NCI-H187 (cell line): Measurements from ENCODE around the gene HOXC13.

Experiments
- DNase-seq, 2 experiments: peaks; one replicate each; lab custom pipeline; 2025; lab: John Stamatoyannopoulos, UW

The HOXC13 gene

DNA sequence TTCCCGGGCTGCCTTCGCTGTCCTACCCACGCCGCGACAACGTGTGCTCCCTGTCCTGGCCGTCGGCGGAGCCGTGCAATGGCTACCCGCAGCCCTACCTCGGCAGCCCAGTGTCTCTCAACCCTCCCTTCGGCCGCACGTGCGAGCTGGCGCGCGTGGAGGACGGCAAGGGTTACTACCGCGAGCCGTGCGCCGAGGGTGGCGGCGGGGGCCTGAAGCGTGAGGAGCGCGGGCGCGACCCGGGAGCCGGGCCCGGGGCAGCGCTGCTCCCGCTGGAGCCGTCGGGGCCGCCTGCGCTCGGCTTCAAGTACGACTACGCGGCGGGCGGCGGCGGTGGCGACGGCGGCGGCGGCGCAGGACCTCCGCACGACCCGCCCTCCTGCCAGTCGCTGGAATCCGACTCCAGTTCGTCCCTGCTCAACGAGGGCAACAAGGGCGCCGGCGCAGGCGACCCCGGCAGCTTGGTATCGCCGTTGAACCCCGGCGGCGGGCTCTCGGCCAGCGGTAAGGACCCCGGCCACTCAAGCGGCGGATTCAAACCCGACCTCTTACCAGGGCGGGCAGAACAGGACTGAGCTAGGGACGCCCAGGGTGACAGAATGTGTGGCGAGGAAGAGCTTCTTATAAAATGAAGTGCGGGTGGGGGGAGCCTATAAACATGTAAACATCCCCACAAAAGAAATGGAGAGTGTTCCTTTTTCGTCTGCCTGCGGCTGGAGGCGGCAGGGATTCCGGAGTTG is 16.6 kb downstream of the HOXC13 start:
- no peak for DNase-seq

DNA sequence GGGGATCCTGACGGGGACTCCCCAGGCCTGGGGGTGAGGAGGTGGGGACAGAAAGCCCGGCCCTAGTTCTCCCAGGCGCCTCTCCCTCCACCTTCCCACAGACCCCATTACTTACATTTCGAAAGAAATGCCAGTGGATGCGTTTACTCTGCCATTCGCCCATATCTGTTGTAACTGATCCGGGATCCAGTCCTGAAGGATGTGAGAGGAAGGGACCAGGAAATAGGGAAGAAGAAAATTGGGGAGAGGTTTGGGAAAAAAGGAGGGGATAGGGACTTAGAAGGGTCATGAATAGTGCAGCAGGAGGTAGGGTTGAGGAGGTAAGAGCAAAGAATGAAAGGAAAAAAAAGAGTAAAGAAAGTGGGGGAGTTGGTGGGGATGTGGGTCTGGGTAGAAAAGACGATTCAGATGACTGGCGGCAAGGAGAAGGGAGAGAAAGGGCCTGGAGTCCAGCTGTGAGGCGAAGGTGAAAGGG is 17.2 kb downstream of the HOXC13 start:
- no peak for DNase-seq

DNA sequence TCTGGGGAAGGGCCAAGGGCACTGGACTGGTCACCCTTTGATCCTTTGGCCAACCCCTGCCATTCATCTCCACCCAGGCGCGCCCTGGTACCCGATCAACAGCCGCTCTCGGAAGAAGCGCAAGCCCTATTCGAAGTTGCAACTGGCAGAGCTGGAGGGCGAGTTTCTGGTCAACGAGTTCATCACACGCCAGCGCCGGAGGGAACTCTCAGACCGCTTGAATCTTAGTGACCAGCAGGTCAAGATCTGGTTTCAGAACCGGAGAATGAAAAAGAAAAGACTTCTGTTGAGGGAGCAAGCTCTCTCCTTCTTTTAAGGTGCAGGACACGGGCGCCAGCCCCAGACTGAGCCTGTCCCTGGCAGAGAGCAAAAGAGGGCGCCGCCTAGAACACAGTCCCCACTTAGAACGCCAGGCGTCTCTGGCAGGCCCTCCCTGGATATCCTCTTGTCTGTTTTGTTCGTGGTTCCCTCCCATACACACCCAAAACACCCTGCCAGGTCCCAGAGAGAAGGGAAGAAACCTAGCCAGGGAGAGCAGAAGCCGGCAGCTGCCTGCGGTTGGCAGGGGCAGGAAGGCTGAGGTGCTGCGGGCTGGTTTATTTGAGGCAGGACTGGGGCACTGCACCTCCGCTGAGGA is 17.7 kb downstream of the HOXC13 start:
- no peak for DNase-seq

DNA sequence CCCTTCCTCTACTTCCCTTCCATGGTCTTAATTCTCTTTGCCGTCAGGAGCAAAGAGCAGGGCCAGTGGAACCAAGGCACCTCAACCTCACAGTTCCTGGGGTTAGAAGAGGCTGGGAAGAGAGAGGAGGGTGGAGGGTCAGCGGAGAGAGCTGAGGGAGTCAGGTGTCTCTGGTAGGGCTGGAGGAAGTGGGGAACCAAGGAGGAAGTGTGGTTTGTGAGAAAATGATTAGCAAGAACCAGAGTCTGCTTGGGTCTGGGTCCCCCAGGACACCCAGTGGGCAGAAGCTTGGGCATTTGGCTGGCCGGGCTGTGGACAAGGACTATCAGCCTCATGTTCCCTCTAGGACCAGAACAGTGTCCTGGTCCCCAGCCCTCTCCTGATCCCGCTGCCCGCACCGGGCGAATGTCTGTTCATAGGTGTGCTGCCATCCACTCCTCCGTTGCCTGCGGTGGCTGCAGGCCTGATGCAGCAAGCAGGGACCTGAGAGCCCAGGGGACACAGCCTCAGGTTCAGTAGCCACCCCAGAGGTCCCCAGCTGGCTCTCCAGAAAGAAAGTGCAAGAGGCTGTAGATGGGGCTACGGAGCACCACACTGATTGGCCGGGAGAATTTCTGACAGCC is 18.4 kb downstream of the HOXC13 start:
- no peak for DNase-seq

DNA sequence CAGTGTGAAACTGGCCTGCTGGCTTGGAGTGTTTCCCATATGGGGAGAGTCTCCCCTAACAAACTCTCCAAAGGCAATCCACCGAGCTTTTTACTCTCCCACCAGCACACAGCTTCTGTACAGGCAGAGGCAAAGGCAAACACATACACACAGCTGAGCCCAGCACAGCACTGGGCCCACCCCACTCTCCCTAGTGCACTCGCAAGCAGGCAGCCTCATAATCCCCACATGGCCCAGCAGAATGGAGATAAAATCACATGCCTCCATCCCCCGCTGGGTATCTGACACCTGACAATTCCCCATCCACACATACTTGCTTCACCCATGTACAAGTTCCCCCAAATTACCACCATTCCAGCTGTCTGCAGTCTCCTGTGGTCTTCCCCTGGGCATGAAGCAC is 19.5 kb downstream of the HOXC13 start:
- no peak for DNase-seq

DNA sequence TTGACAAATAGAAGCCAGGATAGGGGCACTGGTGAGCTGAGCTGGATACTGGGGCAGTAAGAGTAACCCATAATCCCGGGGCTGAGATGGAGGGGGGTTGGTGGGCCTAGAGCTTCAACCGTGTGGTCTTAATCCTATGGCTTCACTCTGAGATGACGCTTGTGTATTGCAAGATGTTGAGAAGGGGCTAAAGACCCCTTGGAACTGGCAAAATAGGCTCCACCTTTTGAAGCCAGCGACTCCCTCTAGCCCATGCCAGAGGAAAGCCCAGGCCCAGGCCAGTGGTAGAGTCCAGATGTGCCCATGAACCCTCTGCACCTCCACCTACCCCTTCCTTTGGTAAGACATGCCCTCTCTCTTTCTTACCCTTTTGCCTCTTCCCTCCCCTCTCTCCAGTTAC is 20.7 kb downstream of the HOXC13 start:
- DNase-seq, result no peak

- no peak for DNase-seq
Measured at GRCh38 chr12:53960187-53961024, 21.8 kb downstream of the HOXC13 start.

- DNase-seq, result no peak
Measured at GRCh38 chr12:53961025-53961761, 22.6 kb downstream of the HOXC13 start.

GRCh38 chr12:53963005-53963404 is 24.4 kb downstream of the HOXC13 start:
- DNase-seq, result no peak

- no peak for DNase-seq
Measured at GRCh38 chr12:53963434-53964314, 25.0 kb downstream of the HOXC13 start.

- no peak for DNase-seq
Measured at GRCh38 chr12:53964315-53964713, 25.7 kb downstream of the HOXC13 start.

- DNase-seq, result no peak
Measured at GRCh38 chr12:53965281-53966084, 26.9 kb downstream of the HOXC13 start.

GRCh38 chr12:53966085-53966384 is 27.4 kb downstream of the HOXC13 start:
- no peak for DNase-seq

- no peak for DNase-seq
Measured at GRCh38 chr12:53966385-53967133, 27.9 kb downstream of the HOXC13 start.

DNA sequence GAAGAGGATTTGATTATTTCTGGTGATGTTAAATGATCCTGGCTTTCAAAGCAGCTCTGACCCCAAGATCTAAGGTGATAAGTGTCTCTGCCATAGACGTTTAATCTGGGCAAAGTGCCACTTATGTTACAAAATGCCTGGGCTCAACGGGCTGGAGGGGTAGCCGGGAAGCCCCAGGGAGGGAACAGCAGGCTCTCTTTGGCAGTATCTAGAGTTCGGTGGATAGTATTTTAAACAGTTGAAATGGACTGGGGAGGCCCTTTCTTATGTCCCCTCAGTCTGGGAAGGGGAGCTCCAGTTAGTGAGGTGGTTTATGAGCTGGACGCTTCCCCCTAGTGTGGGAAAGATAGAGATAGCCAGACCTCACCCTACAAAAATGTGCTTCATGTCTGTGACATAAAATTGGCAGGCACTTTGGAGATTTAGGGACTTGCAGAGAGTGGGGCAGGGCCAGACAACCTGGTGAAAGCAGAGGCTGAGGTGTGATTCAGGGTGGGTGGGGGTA is 28.8 kb downstream of the HOXC13 start:
- DNase-seq, result no peak

GRCh38 chr12:53968214-53969127 is 29.8 kb downstream of the HOXC13 start:
- no peak for DNase-seq

DNA sequence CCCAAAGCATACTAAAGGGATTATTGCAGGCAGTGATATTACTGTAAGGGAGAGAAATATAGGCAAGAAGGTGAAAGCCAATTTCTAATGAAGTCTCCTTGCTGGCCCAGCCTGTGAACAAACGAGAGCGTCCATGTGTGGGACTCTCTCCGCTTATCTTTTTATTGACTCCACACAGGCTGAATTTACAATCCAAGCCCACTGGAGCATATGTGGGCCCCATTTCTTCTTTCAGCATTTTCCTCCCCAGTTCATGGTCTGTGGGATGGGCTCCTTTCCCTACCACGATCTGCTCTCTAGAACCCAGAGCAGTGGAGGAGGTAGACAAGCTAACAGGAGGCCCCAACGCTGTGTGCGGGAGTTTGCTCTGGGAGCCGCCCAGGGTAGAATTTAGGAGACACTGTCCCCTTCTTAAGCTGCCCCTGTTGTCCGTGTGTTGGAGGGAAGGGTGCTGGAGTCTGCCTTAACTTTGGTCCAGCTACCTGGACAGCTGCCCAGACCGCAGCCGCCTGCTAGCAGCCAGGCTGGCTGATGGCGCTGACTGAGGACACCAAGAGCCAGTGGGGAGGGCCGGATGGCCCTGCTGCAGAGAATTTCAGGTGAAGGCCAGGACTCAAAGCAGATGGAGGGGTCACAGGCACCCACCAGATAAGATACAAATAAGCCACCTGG is 31.1 kb downstream of the HOXC13 start:
- DNase-seq, result no peak
